Keratinocyte (primary cell): ENCODE data around the gene CAD. TPM values are rescaled to one million over a fixed set of nuclear protein-coding genes. Genes with fewer than 3 reads are reported as not detected.

Source experiments
- DNase-seq: peaks from one replicate; pipeline ENCODE4 v3.0.0-alpha.2; 2011; ENCODE audit warnings: low read depth, missing footprints, low spot score
- FAIRE-seq: peaks from 2 replicates; lab custom pipeline; 2011; peaks lifted over from hg19 to GRCh38; lab: Jason Lieb, UNC
- H2AFZ ChIP-seq: 2 replicates; pipeline ENCODE4 v1.6.0; 2012; ENCODE audit warnings: low read length, control low read depth, inconsistent platforms; ENCODE audit not compliant: control insufficient read depth
- H3K27ac ChIP-seq: 2 replicates; pipeline ENCODE4 v1.5.1; 2011; ENCODE audit warnings: low read length; ENCODE audit not compliant: control insufficient read depth, insufficient read depth
- H3K27me3 ChIP-seq: 3 replicates; pipeline ENCODE4 v1.6.0; 2011; ENCODE audit warnings: low read length; ENCODE audit not compliant: control insufficient read depth, insufficient read depth; ENCODE audit errors: extremely low read depth
- H3K36me3 ChIP-seq, 2 experiments: 2 replicates in 1 of 2; 3 replicates in 1 of 2; pipeline ENCODE4 v1.5.1; 2011; ENCODE audit warnings: low read length in 2 of 2, mild to moderate bottlenecking in 1 of 2; ENCODE audit not compliant: control insufficient read depth in 2 of 2, insufficient read depth in 2 of 2; ENCODE audit errors: extremely low read depth in 1 of 2
- H3K4me1 ChIP-seq: 3 replicates; pipeline ENCODE4 v1.5.1; 2011; ENCODE audit warnings: low read length; ENCODE audit not compliant: control insufficient read depth, insufficient read depth; ENCODE audit errors: extremely low read depth
- H3K4me2 ChIP-seq: 3 replicates; pipeline ENCODE4 v1.6.0; 2011; ENCODE audit warnings: low read depth, low read length; ENCODE audit not compliant: control insufficient read depth, insufficient read depth; ENCODE audit errors: extremely low read depth
- H3K4me3 ChIP-seq, 3 experiments: fragments of 200-600 bp in 1 of 3; sonication (generic) in 1 of 3; 2 replicates in 2 of 3; 3 replicates in 1 of 3; pipeline ENCODE4 v1.5.1; 2011 to 2016; ENCODE audit warnings: low read length in 3 of 3, mild to moderate bottlenecking in 3 of 3, control low read depth in 2 of 3, inconsistent platforms in 1 of 3, low read depth in 1 of 3, mixed read lengths in 1 of 3, mixed run types in 1 of 3, moderate library complexity in 1 of 3; ENCODE audit not compliant: control insufficient read depth in 2 of 3, insufficient read depth in 2 of 3; ENCODE audit errors: extremely low read depth in 1 of 3
- H3K79me2 ChIP-seq: 2 replicates; pipeline ENCODE4 v1.6.0; 2012; ENCODE audit warnings: low read length; ENCODE audit not compliant: control insufficient read depth, insufficient read depth
- H3K9ac ChIP-seq: 3 replicates; pipeline ENCODE4 v1.6.0; 2011; ENCODE audit warnings: low read length; ENCODE audit not compliant: control insufficient read depth, insufficient read depth; ENCODE audit errors: extremely low read depth
- H3K9me1 ChIP-seq: 3 replicates; pipeline ENCODE4 v1.6.0; 2011; ENCODE audit warnings: low read length; ENCODE audit not compliant: control insufficient read depth, insufficient read depth; ENCODE audit errors: extremely low read depth
- H3K9me3 ChIP-seq: 2 replicates; pipeline ENCODE4 v1.5.1; 2012; ENCODE audit warnings: low read depth, low read length; ENCODE audit not compliant: control insufficient read depth
- H4K20me1 ChIP-seq: 3 replicates; pipeline ENCODE4 v1.6.0; 2011; ENCODE audit warnings: low read length; ENCODE audit not compliant: control insufficient read depth, insufficient read depth; ENCODE audit errors: extremely low read depth
- EZH2 ChIP-seq: IDR thresholded peaks from one replicate; pipeline ENCODE4 v1.6.1; 2012; ENCODE audit warnings: inconsistent platforms, mild to moderate bottlenecking, low read length, moderate library complexity
- dilution Hi-C: fragments of 300-500 bp; cut with MboI; formaldehyde crosslinking; loops from one replicate; pipeline ENCODE4 v1.7.0; 2020; ENCODE audit warnings: low sequenced_read_pairs; ENCODE audit not compliant: extremely low pct_ligation_motif_present
- polyA plus RNA-seq, 5 experiments: library from polyadenylated mRNA; depleted of rRNA in 3 of 5; stranded (reverse) in 3 of 5; stranded (forward) in 1 of 5; unstranded in 1 of 5; fragments of >200 nt; gene quantifications; 1 replicate in 1 of 5; 2 replicates in 3 of 5; 3 replicates in 1 of 5; pipeline versions ENCODE4 v1.2.1 to v1.2.3, GENCODE V29; 2011 to 2012; ENCODE audit warnings: missing spikeins in 2 of 5, low read depth in 1 of 5, low replicate concordance in 1 of 5
- TF ChIP-seq, protein P1 (sequence below), 3 experiments: IDR thresholded peaks in 1 of 3; conservative IDR thresholded peaks in 1 of 3; optimal IDR thresholded peaks in 1 of 3; 2 replicates in 2 of 3; 3 replicates in 1 of 3; pipeline versions ENCODE3 to v1.5.1; 2011; ENCODE audit warnings: low read length in 3 of 3, mild to moderate bottlenecking in 3 of 3, moderate library complexity in 2 of 3, control low read depth in 1 of 3, inconsistent platforms in 1 of 3; ENCODE audit not compliant: insufficient read depth in 2 of 3; ENCODE audit errors: extremely low read depth in 1 of 3

CAD gene
- polyA plus RNA-seq, 1 donor (not counting 4 experiments of a cell fraction or from before 2014, with no cell fraction given): 21.0 TPM

DNA sequence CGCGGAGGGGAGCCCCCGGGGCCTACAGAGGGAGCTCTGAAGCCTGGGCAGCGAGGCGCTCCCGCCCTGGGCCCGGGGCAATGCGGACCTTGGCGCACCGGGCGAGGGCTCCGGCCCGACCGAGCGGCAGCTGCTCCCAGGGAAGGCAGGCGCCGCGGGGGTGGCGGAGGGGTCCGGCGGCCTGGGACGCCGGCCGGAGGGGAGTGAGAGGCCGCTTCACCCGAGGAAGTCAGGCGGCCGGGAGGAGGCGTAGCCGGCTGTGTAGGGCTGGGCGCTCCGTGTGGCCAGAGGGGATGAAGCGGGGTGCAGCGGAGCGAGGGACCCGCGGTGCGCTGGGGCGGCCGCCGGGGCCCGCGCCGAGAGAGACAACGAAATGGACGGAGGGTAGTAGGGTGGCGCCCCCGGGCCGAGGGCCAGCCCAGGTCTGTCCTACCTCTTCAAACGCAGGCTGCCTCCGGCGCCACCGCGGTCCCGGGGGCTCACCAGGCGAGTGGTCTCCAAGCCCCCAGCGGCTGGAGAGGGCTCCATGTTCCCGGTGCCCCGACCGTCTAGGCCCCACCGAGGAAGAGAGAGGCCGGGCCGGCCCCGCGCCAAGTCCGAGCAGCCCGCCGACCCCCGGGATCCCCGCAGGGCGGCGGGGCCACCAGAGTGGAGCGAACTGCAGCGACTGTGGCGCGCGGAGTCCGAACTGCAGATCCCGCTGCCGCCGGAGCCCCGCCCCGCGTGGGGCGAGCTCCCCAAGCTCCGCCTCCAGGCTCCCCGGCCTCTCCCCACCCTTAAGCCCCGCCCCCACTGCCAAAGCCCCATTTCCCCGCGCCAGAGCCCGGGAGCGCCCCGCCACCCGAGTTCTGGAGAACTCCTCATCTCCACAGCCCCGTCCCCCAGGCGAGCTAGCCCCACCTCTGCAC is 45.5 kb downstream of the CAD start, which contains the start of gene SLC30A3:
Gene SLC30A3 (minus strand): TSS at position 669 of the 908 bp plus-strand sequence. CDS start 141 bp downstream, at position 528.
- no peak for FAIRE-seq
- Histone ChIP-seq H4K20me1 (peaks cover 2% of the 10 kb centered on the region), H3K27ac (no peak within 1 kb of the TSS), H3K9me3 (no peaks in the 10 kb centered on the region), H3K36me3 (no peaks in the 10 kb centered on the region), H3K79me2 (no peaks in the 10 kb centered on the region), H3K4me2 (peak within 1 kb of the TSS; percentile 71), H3K4me3 (peak within 1 kb of the TSS; percentile 27 to 54 (median 42)), H3K4me1 (peaks cover 14% of the 10 kb centered on the region), H3K9me1 (no peaks in the 10 kb centered on the region), H2AFZ (peak within 1 kb of the TSS; percentile 26), H3K9ac (no peak within 1 kb of the TSS), H3K27me3 (peaks cover 77% of the 10 kb centered on the region)
- no peak for DNase-seq
- TF ChIP-seq EZH2: peak; percentile 92
- TF ChIP-seq, protein P1, sequence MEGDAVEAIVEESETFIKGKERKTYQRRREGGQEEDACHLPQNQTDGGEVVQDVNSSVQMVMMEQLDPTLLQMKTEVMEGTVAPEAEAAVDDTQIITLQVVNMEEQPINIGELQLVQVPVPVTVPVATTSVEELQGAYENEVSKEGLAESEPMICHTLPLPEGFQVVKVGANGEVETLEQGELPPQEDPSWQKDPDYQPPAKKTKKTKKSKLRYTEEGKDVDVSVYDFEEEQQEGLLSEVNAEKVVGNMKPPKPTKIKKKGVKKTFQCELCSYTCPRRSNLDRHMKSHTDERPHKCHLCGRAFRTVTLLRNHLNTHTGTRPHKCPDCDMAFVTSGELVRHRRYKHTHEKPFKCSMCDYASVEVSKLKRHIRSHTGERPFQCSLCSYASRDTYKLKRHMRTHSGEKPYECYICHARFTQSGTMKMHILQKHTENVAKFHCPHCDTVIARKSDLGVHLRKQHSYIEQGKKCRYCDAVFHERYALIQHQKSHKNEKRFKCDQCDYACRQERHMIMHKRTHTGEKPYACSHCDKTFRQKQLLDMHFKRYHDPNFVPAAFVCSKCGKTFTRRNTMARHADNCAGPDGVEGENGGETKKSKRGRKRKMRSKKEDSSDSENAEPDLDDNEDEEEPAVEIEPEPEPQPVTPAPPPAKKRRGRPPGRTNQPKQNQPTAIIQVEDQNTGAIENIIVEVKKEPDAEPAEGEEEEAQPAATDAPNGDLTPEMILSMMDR (optimal IDR thresholded peaks at IDR 0.05 in 1 of 3, IDR thresholded peaks at IDR 0.05 in 1 of 3, conservative IDR thresholded peaks at IDR 0.05 in 1 of 3; ENCODE audit: extremely low read depth in 1 of 3, insufficient read depth in 2 of 3, low read length in 3 of 3): no peak
- dilution Hi-C loops: no loop called here

DNA sequence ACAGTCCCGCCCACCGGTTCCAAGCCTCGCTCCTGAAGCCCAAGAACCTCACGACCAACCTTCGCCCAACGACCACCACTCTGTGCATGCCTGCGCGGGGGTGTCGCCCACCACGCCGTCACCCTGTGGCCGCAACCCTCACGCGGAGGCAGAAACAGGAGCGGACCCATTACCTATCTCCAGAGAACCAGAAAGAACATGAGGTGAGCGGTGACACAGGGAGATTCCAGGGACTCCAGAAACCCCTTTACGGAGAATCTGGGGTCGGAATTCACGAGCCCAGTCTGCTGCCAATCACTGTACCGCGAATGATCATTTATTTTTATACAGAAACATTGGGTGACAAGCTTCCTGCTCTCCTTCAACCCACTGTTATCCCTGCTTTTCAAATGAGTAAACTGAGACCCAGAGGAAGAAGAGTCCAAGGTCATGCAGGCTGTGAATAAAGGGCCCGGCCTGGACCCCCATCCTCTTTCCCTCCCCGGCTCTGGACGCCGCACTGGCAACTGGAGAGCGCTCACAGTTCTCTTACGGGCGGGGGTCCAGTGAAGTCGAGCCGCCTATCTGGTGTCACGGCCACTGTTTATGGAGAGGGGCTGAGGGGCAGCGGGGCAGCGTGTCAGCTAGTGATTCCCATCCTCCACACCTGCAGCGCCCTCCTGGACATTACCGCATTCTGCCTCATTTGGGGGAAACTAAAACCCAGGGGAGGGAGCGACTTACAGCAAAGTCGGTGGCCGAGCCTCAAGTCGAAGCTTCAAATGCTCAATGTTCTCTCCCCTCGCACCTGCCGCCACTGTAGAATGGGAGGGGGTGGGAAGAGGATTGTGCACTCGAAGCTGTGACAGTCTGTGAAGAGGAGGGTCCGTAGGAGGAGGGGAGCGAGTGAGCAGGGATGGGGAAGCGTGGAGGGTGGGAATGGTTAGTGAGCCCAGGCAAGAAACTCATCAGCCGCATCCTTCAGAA is 46.4 kb downstream of the CAD start:
- Histone ChIP-seq H2AFZ (no peak overlapping the region), H3K9ac (no peak overlapping the region)
- FAIRE-seq: no peak

More for the DNA sequence above, 46.4 kb downstream of the CAD start:
- H3K9me1 ChIP-seq: no peaks in the 10 kb centered on the region
- H3K27ac ChIP-seq: no peak overlapping the region
- H3K4me2 ChIP-seq: peak overlapping the region; percentile 71
- H3K79me2 ChIP-seq: no peaks in the 10 kb centered on the region
- no peak for DNase-seq
- TF ChIP-seq EZH2: peak; percentile 98
- TF ChIP-seq, protein P1 (optimal IDR thresholded peaks at IDR 0.05 in 1 of 3, IDR thresholded peaks at IDR 0.05 in 1 of 3, conservative IDR thresholded peaks at IDR 0.05 in 1 of 3; ENCODE audit: extremely low read depth in 1 of 3, insufficient read depth in 2 of 3, low read length in 3 of 3): no peak
- dilution Hi-C loops: no loop called here
- peaks cover 72% of the 10 kb centered on the region for H3K27me3 ChIP-seq
- H3K36me3 ChIP-seq: no peaks in the 10 kb centered on the region
- no peaks in the 10 kb centered on the region for H3K9me3 ChIP-seq
- peaks cover 14% of the 10 kb centered on the region for H3K4me1 ChIP-seq
- H3K4me3 ChIP-seq: peak overlapping the region; percentile 27 to 44 (median 42)
- peaks cover 2% of the 10 kb centered on the region for H4K20me1 ChIP-seq
